ENCODE measurements around the gene TBCEL.
"Not testable (repeated sequence)": the region's sequence is repeated elsewhere in the genome, so short reads cannot be mapped to it uniquely, and the experiment has no call there.

Gene TBCEL

GRCh38 chr11:121029813-121030445 is 6.0 kb downstream of the TBCEL start:
- DNase-seq, result no peak

DNA sequence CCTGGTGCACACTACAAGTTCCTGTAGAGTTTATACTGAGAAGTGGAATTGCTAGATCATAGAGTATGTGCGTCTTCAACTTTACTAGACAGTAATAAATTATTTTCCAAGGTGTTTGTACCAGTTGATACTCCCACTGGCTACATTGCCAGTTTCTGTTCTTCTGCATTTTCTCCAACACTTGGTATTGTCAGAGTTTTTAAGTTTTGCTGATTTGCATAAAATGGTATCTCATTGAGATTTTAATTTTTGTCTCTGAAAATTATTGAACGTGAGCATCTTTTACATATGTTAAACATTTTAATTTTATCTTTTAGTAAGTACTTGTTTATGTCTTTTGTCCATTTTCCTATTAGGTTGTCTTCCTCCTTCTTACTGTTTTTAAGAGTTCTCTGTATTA is 7.3 kb downstream of the TBCEL start:
- no peak for DNase-seq

- not testable (repeated sequence) for DNase-seq
These were observed 7.7 kb downstream of the TBCEL start for GRCh38 chr11:121031648-121032047.

DNA sequence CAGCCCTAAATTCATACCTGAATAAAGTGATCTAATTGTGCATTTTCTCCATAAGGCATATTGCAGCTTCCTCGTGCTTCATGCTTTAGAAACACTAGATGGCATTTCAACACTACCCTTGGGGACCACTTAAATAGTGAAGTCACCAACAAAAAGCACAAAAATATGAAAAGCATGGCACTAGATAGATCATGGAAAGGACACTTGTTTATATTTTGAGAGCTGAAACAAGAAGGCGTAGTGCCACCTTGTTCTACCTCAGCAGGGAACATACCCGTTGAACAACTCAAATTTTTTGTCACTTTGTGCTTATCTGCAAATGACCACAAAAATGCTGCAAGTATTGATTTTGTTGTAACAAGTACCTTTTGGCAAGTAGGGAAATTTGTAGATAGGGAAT is 8.6 kb downstream of the TBCEL start:
- DNase-seq, result no peak

GRCh38 chr11:121033635-121034034 is 9.7 kb downstream of the TBCEL start:
- DNase-seq, result no peak

DNA sequence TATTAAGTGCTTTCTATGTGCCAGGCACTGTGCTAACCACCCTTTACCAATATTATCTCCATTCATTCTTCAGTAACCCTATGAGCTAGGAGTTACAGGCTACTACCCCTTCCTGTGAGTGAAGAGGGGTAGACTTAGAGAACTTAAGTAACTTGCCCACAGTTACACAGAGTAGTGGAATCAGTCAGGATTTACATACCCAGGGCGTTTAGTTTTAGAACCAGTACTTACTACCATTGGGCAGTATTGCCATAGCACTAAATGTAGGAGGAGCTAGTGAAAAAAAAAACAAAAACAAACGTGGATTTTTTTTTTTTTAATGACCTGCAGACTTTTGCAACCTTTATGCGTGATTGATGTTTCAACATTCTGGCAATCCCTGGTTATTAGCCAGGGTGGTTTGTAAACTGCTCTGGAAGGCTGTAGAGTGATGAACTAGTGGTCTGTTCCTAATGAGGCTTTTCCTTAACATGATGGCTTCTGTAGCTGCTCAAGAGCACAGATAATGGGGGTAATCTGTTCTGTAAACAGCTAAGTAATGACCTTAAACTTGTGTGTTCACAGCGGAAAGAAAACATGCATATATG is 11.4 kb downstream of the TBCEL start:
- DNase-seq, result no peak

GRCh38 chr11:121035780-121036179 is 11.9 kb downstream of the TBCEL start:
- peak; percentile 43 for DNase-seq

DNA sequence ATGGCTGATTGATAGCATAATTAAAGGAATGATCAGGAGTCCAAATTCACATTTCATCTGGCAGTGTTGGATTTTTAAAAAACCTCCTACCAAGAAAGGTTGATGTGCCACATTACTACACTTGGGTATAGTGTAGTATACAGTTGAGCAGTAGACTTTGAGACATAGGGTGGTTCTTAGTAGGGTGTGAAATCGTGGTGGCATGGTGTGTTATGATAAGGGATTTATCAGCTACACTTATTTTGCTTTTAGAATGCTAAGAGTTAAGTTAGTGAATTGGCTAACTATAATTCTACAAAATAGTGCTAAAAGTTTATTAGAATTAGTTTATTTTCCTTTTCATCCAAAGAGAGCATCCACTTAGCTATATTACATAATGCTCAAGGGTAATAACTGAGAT is 13.1 kb downstream of the TBCEL start:
- no peak for DNase-seq

GRCh38 chr11:121038648-121039409 is 14.9 kb downstream of the TBCEL start:
- DNase-seq, result no peak

DNA sequence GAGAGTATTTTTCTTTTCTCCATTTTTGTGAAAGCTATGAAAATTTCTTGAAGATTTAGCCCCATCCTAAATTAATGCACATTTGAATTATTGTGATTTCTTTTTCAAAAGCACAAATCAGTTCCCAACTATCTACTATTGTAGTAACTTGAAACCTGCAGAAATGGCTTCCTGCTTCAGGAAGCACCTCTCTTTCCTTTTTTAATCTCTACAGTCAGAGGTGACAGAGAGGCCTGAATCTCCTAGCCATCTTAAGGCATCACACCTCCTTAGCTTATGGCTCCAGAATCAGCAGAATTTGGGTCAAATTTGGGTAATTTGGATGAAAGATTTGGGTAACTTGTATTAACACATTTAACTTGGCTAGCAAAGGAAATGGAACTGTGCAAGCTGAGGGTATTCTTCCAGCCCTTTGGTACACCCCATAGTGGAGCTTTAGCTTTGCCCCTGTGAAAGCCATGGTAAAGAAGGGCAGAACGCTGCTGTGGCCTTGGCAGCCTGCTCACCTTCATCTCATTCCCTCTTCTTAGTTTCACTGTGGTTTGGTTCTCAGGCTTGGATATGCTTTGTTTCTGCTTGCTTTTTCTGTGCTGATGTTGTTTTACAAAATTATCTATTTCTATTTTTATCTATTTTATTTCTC is 16.2 kb downstream of the TBCEL start:
- DNase-seq, result no peak

DNA sequence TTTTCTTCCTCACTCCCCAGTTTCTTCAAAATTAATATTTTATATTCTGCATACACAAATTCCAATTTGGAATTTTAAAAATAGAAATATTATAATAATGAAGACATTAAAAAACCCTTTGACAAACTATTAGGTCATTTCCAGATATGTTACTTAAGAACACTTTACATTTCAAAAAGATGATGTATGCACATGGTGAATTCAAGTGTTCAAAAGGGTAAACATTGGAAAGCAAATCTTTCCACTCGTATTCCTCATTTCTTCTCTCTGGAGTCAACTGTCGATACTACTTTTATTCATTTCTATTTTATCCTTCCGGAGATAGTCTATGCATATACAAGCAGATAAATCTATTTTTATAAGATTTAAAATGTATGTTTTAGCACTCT is 16.7 kb downstream of the TBCEL start:
- DNase-seq, result no peak

- DNase-seq, result no peak
These were observed 17.2 kb downstream of the TBCEL start for GRCh38 chr11:121041072-121041471.

DNA sequence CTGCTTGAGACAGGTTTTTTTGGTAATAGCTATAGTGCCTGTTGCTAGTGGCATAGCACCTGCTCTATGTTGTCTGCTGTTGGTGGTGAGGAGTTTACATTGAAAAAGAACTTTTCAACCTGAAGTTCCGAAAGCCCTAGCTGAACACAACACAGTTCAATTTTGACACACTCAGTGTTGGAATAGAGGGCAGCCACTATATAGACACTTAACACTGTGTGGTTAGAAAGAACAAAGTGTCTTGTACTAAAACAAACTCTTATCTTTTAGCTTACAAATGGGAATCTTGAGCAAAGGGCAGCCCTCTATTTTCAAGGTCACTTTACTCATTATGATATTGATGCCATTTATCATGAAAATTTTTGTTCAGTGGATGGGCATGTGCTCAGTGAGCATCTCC is 18.4 kb downstream of the TBCEL start:
- DNase-seq, result no peak

- no peak for DNase-seq
These were observed 24.0 kb downstream of the TBCEL start for GRCh38 chr11:121047926-121048325.

DNA sequence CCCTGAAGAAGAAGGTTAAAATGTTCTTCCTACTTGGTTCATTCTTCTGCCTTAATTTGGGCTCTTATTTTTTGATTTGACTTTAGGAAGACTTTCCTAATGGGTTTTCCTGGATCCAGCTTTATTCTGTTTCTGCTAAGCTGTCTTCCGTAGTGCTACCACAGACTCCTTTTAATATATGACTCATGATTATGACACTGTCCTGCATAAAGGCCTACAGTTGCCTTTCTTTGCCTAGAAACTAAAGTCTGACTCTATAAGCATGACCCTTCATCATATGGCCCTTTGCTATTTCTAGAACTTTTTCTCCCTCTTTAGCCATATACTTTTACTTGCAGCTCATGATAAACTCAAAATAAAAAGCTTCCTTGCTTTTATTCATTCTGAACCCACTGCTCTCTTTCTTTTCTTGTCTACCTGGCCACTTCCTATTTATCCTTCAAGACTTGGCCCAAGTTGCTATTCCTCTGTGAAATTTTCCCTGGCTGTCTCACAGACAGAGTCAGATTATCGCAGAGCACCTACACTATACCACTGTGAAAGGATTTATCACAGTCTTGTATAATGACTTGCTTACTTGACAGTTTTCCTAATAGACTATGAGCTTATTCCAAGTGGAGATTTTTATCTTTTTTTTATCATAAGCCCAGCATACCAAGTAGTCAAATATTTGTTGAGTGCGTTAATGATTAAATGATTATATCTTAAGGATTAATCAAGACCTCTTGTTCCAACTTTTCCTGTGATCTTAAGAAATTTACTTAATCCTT is 24.7 kb downstream of the TBCEL start:
- no peak for DNase-seq

DNA sequence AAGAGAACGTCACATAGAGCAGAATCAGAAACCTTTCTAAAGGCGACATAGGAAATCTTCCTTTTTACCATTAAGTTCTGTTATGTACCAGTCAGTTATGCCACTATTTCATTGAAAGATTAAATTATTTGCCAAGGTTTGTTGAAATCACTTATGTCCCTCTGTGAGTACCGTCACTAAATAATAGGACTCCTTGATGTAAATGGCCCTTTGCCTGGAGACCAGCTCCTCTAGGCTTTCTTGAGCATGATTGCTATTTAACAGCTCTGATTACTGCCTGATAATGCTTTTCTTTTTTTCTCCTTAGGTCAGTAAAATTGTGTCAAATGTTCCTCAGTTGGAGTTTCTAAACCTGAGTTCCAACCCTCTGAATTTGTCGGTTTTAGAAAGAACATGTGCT is 29.3 kb downstream of the TBCEL start:
- no peak for DNase-seq

- DNase-seq, result no peak
These were observed 30.4 kb downstream of the TBCEL start for GRCh38 chr11:121054266-121054665.

DNA sequence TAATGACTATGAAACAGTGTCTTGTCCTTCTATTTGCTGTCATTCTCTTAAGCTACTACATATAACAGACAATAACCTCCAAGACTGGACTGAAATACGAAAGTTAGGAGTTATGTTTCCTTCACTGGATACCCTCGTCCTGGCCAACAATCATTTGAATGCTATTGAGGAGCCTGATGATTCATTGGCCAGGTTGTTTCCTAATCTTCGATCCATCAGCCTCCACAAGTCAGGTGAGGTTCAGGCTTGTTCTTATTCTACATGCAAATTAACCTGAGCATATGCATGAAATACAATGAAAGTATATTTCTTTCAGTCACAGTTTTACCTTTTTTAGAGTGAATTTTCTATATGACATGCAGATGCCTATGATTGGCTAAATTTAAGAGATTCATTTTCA is 31.2 kb downstream of the TBCEL start:
- no peak for DNase-seq

GRCh38 chr11:121057922-121058321 is 34.0 kb downstream of the TBCEL start:
- DNase-seq, result no peak

GRCh38 chr11:121058941-121059340 is 35.0 kb downstream of the TBCEL start:
- no peak for DNase-seq

DNA sequence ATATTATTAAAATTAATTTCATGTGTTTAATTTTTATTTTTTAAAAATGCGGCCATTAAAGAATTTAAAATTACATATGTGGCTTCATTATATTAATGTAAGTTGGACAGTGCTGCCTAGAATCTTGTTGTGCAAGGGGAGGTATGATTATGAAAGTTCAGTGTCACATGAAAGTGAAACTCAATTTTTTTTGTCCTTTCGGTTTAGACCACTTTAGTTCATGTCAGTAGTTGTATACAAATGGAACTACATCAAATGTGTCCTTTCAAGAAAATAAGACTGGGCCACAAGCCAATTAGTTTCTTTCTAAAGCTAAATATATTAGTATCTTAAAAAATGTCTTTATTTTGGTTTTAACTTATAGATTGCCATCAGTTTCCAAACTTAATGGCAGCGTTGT is 35.7 kb downstream of the TBCEL start:
- no peak for DNase-seq

DNA sequence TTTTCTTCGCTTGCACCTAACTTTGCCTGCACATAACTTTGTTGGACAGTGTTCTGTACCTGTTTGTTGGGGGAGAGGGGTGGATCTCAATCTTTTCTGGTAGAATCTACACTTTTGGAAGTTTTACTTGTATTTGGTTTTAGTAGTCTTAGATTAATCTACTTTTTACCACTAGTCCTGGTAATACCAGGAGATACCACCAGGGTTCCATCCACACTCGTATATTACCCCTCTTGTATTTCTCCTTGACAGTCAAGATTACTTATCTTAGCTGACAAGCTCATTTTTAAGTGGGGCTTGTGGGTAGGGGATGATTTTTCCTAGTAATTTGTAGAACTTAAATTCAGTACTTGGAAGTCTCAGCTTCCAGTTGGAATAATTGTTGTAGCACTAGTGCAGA is 39.8 kb downstream of the TBCEL start:
- DNase-seq, result no peak

DNA sequence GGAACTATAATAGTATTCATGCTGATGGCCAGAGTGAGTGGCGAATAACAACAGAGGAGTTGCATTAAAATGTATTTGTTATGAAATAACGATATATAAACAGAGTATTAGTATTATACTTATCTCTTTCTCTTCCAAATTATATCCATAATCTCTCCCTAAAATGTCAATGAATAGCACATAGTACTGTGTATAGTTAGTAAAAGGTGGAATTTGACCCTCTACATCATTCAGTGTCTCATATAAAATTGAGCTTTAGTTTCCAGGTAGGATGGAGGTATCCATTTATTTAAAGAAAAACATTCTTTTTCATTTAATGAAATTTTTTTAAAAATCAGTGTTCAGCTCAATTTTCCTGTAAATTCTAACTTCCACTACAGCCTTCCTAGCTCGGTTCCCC is 42.7 kb downstream of the TBCEL start:
- DNase-seq, result no peak

Measured in fibroblast of skin of abdomen (primary cell).